Smooth muscle cell (in vitro differentiated cells): Measurements from ENCODE around the gene KLF16. TPM values are rescaled to one million over a fixed set of nuclear protein-coding genes. Genes with fewer than 3 reads are reported as not detected.
A peak's percentile ranks its signal among the peaks of the same experiment; 100 is the strongest.

ENCODE experiments used
- DNase-seq: peaks from one replicate; lab custom pipeline; 2025; ENCODE audit not compliant: unreplicated experiment; lab: John Stamatoyannopoulos, UW
- H2AFZ ChIP-seq: fragments of 200-600 bp; sonication (generic); 2 replicates; pipeline ENCODE4 v1.6.0; 2016; ENCODE audit warnings: antibody characterized with exemption, low read depth, mild to moderate bottlenecking
- H3F3A ChIP-seq: fragments of 200-600 bp; sonication (generic); 2 replicates; pipeline ENCODE4 v1.6.0; 2017; ENCODE audit warnings: antibody characterized with exemption, low read depth
- H3K27ac ChIP-seq: fragments of 200-600 bp; sonication (generic); 2 replicates; pipeline ENCODE4 v1.5.1; 2016; ENCODE audit warnings: low read depth, mild to moderate bottlenecking
- H3K27me3 ChIP-seq: fragments of 200-600 bp; sonication (generic); 2 replicates; pipeline ENCODE4 v1.6.1; 2016; ENCODE audit warnings: low read depth, mild to moderate bottlenecking
- H3K36me3 ChIP-seq: fragments of 200-600 bp; sonication (generic); 2 replicates; pipeline ENCODE4 v1.5.1; 2016; ENCODE audit warnings: low read depth
- H3K4me1 ChIP-seq: fragments of 200-600 bp; sonication (generic); 2 replicates; pipeline ENCODE4 v1.5.1; 2016; ENCODE audit warnings: low read depth
- H3K4me2 ChIP-seq: fragments of 200-600 bp; sonication (generic); 2 replicates; pipeline ENCODE4 v1.6.0; 2016; ENCODE audit warnings: mild to moderate bottlenecking
- H3K4me3 ChIP-seq: fragments of 200-600 bp; sonication (generic); 2 replicates; pipeline ENCODE4 v1.5.1; 2016; ENCODE audit warnings: mild to moderate bottlenecking
- H3K79me2 ChIP-seq: fragments of 200-600 bp; sonication (generic); 2 replicates; pipeline ENCODE4 v1.6.0; 2016; ENCODE audit warnings: low read depth, mild to moderate bottlenecking
- H3K9ac ChIP-seq: fragments of 200-600 bp; sonication (generic); 2 replicates; pipeline ENCODE4 v1.6.0; 2016; ENCODE audit warnings: low read depth
- H3K9me3 ChIP-seq: fragments of 200-600 bp; sonication (generic); replicated peaks from 2 replicates; pipeline ENCODE4 v1.5.1; 2016; ENCODE audit warnings: low read depth
- H4K20me1 ChIP-seq: fragments of 200-600 bp; sonication (generic); 2 replicates; pipeline ENCODE4 v1.6.0; 2016; ENCODE audit warnings: low read depth
- WGBS: methylation state at CpG from one replicate; pipeline ENCODE4 v1.1.7; 2016; ENCODE audit warnings: low lambda C conversion rate; 5-methylcytosine and 5-hydroxymethylcytosine counted together
- polyA plus RNA-seq: library from polyadenylated mRNA; unstranded; fragments of >200 nt; fragmentation: Nextera tagmentation; extraction: Ambion mirVana; gene quantifications from 2 replicates; pipeline ENCODE4 v1.2.1, GENCODE V29; 2016
- total RNA-seq: library from RNA; depleted of rRNA; stranded (reverse); fragments of >200 nt; gene quantifications from 2 replicates; pipeline ENCODE4 v1.2.3, GENCODE V29; 2014
- TF ChIP-seq, protein P1 (sequence below): fragments of 200-600 bp; sonication (generic); IDR thresholded peaks from 2 replicates; pipeline ENCODE4 v1.5.1; 2017; ENCODE audit warnings: borderline replicate concordance, mild to moderate bottlenecking, antibody characterized with exemption; ENCODE audit not compliant: insufficient read depth, poor library complexity, severe bottlenecking

Gene KLF16
- total and polyA plus RNA-seq, 2 experiments from 2014 or later: 5.8 to 15.4 TPM

DNA sequence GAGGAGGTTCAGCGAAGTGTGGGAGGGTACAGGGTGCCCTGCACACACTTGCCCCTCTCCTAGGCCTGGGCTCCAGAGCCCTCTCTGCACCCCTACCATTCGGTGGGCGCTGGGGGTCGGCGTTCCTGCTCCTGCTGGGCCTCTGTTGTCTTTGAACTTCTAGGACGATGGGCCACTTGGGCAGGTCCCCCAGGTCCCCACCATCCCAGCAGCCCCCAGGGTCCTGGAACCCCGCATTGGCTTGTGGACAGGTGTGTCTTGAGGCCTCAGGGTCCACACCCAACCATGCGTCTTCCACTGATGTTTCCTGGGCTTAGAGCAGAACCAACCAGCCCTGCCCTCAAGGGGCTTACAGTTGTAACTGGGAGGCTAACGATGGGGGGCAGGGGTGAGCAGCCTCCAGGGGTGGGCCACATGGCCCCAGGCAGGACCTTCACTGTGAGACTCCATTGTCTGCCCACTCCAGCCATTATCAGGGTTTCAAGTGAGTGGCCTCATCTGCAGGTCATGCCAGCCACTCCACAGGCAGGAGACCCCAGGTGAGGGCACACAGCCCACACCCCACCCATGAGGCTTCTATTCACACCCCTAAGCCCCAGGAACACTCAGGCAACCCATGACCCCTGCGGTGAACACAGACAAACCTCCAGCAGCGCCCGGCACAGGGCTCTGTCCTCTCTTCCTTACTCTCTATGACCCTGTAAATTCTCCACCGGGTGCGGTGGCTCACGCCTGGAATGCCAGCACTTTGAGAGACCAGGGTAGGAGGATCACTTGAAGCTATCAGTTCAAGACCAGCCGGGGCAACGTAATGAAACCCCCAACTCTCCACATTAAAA lies 2.0 kb upstream of the KLF16 start:
- WGBS: 86% methylated on average over 17 of the region's 17 CpGs
- Histone ChIP-seq H3K9me3 (no peaks in the 10 kb centered on the region), H3K27me3 (no peaks in the 10 kb centered on the region), H3K4me2 (peak overlapping the region; percentile 93), H3K36me3 (no peaks in the 10 kb centered on the region), H3K4me3 (peak overlapping the region; percentile 73), H3F3A (no peaks in the 10 kb centered on the region), H4K20me1 (peaks cover 26% of the 10 kb centered on the region), H3K4me1 (peaks cover 13% of the 10 kb centered on the region), H3K79me2 (peaks cover 22% of the 10 kb centered on the region), H3K27ac (no peak overlapping the region), H2AFZ (no peak overlapping the region), H3K9ac (no peak overlapping the region)
- DNase-seq: no peak
- TF ChIP-seq, protein P1, sequence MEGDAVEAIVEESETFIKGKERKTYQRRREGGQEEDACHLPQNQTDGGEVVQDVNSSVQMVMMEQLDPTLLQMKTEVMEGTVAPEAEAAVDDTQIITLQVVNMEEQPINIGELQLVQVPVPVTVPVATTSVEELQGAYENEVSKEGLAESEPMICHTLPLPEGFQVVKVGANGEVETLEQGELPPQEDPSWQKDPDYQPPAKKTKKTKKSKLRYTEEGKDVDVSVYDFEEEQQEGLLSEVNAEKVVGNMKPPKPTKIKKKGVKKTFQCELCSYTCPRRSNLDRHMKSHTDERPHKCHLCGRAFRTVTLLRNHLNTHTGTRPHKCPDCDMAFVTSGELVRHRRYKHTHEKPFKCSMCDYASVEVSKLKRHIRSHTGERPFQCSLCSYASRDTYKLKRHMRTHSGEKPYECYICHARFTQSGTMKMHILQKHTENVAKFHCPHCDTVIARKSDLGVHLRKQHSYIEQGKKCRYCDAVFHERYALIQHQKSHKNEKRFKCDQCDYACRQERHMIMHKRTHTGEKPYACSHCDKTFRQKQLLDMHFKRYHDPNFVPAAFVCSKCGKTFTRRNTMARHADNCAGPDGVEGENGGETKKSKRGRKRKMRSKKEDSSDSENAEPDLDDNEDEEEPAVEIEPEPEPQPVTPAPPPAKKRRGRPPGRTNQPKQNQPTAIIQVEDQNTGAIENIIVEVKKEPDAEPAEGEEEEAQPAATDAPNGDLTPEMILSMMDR: no peak

DNA sequence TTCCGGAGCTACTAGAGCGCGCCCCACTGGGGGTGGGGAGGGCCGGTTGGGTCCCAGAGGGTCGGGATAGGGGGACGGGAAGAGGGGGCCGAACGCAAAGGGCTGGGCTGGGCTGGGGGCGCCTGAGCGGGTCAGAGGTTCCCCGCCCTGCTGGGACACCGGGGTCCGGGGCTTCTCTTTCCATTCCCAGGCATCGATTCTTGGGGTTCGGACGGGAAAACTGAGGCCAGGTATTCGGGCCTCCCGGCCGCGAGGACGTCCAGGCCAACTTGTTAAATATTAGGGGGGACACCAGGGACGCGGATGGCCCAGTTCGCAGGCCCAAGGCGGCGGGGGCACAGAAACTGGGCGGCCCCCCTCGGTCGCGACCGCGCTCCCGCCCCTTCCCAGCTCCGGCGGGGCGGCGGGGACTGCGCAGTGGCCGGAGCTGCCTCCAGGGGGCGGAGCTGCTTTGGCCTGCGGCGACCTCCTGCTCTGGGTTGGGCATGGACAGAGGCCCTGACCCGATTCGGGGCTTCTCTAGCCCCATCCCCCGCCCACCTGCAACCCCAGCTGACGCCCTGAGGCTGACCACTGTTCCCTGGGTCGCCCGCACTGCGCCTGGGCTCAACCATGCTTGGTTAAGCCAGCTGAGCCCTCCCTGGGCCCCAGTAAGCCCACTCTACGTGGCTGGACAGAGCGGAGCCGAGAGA lies 1.2 kb upstream of the KLF16 start:
- H3K9ac ChIP-seq: peak overlapping the region; percentile 31
- H3K4me2 ChIP-seq: peak overlapping the region; percentile 93
- TF ChIP-seq, protein P1: peak; percentile 68
- H3K4me1 ChIP-seq: peaks cover 21% of the 10 kb centered on the region
- H3F3A ChIP-seq: no peaks in the 10 kb centered on the region
- peaks cover 29% of the 10 kb centered on the region for H3K79me2 ChIP-seq
- peak overlapping the region; percentile 73 for H3K4me3 ChIP-seq
- no peaks in the 10 kb centered on the region for H3K27me3 ChIP-seq
- DNase-seq: peak; percentile 52
- peak overlapping the region; percentile 45 for H3K27ac ChIP-seq
- H2AFZ ChIP-seq: peak overlapping the region; percentile 22
- H3K36me3 ChIP-seq: no peaks in the 10 kb centered on the region
- H3K9me3 ChIP-seq: no peaks in the 10 kb centered on the region
- peaks cover 34% of the 10 kb centered on the region for H4K20me1 ChIP-seq
- 6% methylated on average over 38 of the region's 52 CpGs for WGBS

DNA sequence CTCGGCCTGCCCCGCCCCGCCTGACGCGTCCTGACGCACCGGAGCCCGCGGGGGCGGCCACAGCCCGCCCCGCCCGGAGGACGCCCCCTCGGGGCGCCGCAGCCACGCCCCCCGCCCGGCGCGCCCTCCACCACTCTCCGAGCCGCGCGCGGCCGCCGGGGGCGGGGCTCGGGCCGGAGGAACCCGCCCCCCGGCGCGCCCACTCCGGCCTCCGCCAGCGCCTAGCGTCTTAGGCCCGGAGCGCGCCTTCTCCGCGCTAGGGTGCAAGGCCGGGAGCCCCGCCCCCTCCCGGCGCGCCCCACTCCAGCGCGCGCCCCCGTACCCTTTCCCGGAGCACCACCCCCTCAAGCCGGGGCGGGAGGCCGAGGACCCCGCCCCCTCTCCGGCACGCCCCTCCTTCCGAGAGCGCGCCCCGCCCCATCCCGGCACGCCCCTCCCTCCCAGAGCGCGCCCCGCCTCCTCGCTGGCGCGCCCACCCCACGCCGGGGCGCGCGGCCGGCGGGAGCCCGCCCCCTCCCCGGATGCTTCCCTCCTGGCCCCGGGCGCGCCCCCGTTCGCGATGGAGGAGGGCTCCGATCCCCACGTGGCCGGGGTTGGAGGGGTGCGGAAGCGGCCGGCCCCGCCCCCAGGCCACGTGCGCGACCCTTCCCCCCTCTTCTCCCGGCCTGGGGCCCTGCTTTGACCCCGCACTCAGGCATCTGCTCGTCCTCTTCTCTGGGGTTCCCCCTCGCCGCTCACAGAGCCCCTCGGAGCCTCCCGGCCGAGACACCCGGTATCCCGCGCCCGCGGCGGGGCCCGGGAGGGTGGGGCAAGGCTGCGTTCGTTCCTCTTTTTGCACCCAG lies 480 bp upstream of the KLF16 start:
- H2AFZ ChIP-seq: peak overlapping the region; percentile 22
- H3F3A ChIP-seq: no peaks in the 10 kb centered on the region
- peak overlapping the region; percentile 73 for H3K4me3 ChIP-seq
- peaks cover 29% of the 10 kb centered on the region for H3K4me1 ChIP-seq
- no peaks in the 10 kb centered on the region for H3K9me3 ChIP-seq
- TF ChIP-seq, protein P1: no peak
- H3K27me3 ChIP-seq: no peaks in the 10 kb centered on the region
- peaks cover 37% of the 10 kb centered on the region for H3K79me2 ChIP-seq
- no peaks in the 10 kb centered on the region for H3K36me3 ChIP-seq
- WGBS: 0% methylated on average over 13 of the region's 115 CpGs
- H3K9ac ChIP-seq: peak overlapping the region; percentile 31
- peak overlapping the region; percentile 45 for H3K27ac ChIP-seq
- peak; percentile 89 for DNase-seq
- H3K4me2 ChIP-seq: peak overlapping the region; percentile 93
- peaks cover 39% of the 10 kb centered on the region for H4K20me1 ChIP-seq
